Progenitor cell of endocrine pancreas (in vitro differentiated cells): ENCODE measurements around the gene HECW1. TPM values are rescaled to one million over a fixed set of nuclear protein-coding genes. Genes with fewer than 3 reads are reported as not detected.

Source experiments
- DNase-seq: peaks from one replicate; pipeline ENCODE4 v3.0.0; 2021; ENCODE audit warnings: low spot score; ENCODE audit not compliant: unreplicated experiment
- H3K27ac Mint-ChIP-seq: 2 replicates; pipeline ENCODE4 v1.8.0; 2021; ENCODE audit warnings: mild to moderate bottlenecking, moderate library complexity, mixed read lengths
- H3K27me3 Mint-ChIP-seq: 2 replicates; pipeline ENCODE4 v1.8.0; 2021; ENCODE audit warnings: mixed read lengths
- H3K36me3 Mint-ChIP-seq: 2 replicates; pipeline ENCODE4 v1.8.0; 2022; ENCODE audit warnings: mixed read lengths; ENCODE audit not compliant: insufficient read depth
- H3K4me1 Mint-ChIP-seq: 2 replicates; pipeline ENCODE4 v1.8.0; 2021; ENCODE audit warnings: low read depth, mixed read lengths
- H3K4me3 Mint-ChIP-seq: 2 replicates; pipeline ENCODE4 v1.8.0; 2021; ENCODE audit warnings: low read depth, mild to moderate bottlenecking, moderate library complexity, mixed read lengths
- H3K9me3 Mint-ChIP-seq: 2 replicates; pipeline ENCODE4 v1.8.0; 2021; ENCODE audit warnings: low read depth, mixed read lengths
- CTCF ChIP-seq: fragments of 200-600 bp; sonication (generic); IDR thresholded peaks from one replicate; pipeline ENCODE4 v1.5.0; 2021; ENCODE audit warnings: antibody characterized with exemption, mild to moderate bottlenecking; ENCODE audit not compliant: unreplicated experiment
- total RNA-seq: library from RNA; stranded (reverse); gene quantifications from 2 replicates; pipeline ENCODE4 v1.2.1, GENCODE V29; 2021

HECW1 gene
- total RNA-seq, 1 donor from 2014 or later: 0.50 TPM

GRCh38 chr7:43486634-43487033, 374.2 kb downstream of the HECW1 start:
- H3K27ac Mint-ChIP-seq: peak overlapping the region; percentile 90
- H3K9me3 Mint-ChIP-seq: no peaks in the 10 kb centered on the region
- peak overlapping the region; percentile 11 for H3K4me3 Mint-ChIP-seq
- no peaks in the 10 kb centered on the region for H3K27me3 Mint-ChIP-seq
- peaks cover 72% of the 10 kb centered on the region for H3K4me1 Mint-ChIP-seq
- no peaks in the 10 kb centered on the region for H3K36me3 Mint-ChIP-seq
- DNase-seq: no peak
- no peak for TF ChIP-seq CTCF

GRCh38 chr7:43487731-43488073, 375.3 kb downstream of the HECW1 start:
- no peak for DNase-seq
- no peaks in the 10 kb centered on the region for H3K9me3 Mint-ChIP-seq
- no peaks in the 10 kb centered on the region for H3K27me3 Mint-ChIP-seq
- no peak for TF ChIP-seq CTCF
- H3K4me1 Mint-ChIP-seq: peaks cover 74% of the 10 kb centered on the region
- H3K36me3 Mint-ChIP-seq: no peaks in the 10 kb centered on the region
- peak overlapping the region; percentile 90 for H3K27ac Mint-ChIP-seq
- H3K4me3 Mint-ChIP-seq: no peak overlapping the region

- peaks cover 61% of the 10 kb centered on the region for H3K4me1 Mint-ChIP-seq
- H3K27ac Mint-ChIP-seq: peak overlapping the region; percentile 81
- no peaks in the 10 kb centered on the region for H3K36me3 Mint-ChIP-seq
- no peaks in the 10 kb centered on the region for H3K9me3 Mint-ChIP-seq
- no peak for TF ChIP-seq CTCF
- no peak for DNase-seq
- H3K4me3 Mint-ChIP-seq: no peak overlapping the region
- H3K27me3 Mint-ChIP-seq: no peaks in the 10 kb centered on the region
Measured at GRCh38 chr7:43489257-43489656, 376.8 kb downstream of the HECW1 start.

GRCh38 chr7:43490016-43490415, 377.6 kb downstream of the HECW1 start:
- H3K36me3 Mint-ChIP-seq: no peaks in the 10 kb centered on the region
- peak overlapping the region; percentile 78 for H3K27ac Mint-ChIP-seq
- H3K27me3 Mint-ChIP-seq: no peaks in the 10 kb centered on the region

GRCh38 chr7:43491123-43491522, 378.7 kb downstream of the HECW1 start:
- Mint-ChIP-seq H3K27ac (no peak overlapping the region), H3K4me3 (no peak overlapping the region), H3K27me3 (no peaks in the 10 kb centered on the region), H3K9me3 (no peaks in the 10 kb centered on the region), H3K36me3 (no peaks in the 10 kb centered on the region), H3K4me1 (peaks cover 46% of the 10 kb centered on the region)
- TF ChIP-seq CTCF: no peak
- DNase-seq: no peak

More at GRCh38 chr7:43490016-43490415, 377.6 kb downstream of the HECW1 start:
- no peak for DNase-seq
- H3K4me1 Mint-ChIP-seq: peaks cover 53% of the 10 kb centered on the region
- H3K9me3 Mint-ChIP-seq: no peaks in the 10 kb centered on the region
- no peak overlapping the region for H3K4me3 Mint-ChIP-seq
- TF ChIP-seq CTCF: no peak
